ENCODE measurements around the gene MDM1.

GRCh38 chr12:68334132-68334531, 2.0 kb upstream of the MDM1 start:
- TF ChIP-seq CTCF (IDR thresholded peaks at IDR 0.05; ENCODE audit: low read depth, low read length, missing input control) (no peak), GABPA (IDR thresholded peaks at IDR 0.05 in 1 of 2, conservative IDR thresholded peaks at IDR 0.05 in 1 of 2) (no peak), FOXA2 (IDR thresholded peaks at IDR 0.05) (no peak), REST (IDR thresholded peaks at IDR 0.05) (no peak), EGR1 (IDR thresholded peaks at IDR 0.05; ENCODE audit: low read depth in 2 of 2) (no peak), FOXA1 (IDR thresholded peaks at IDR 0.05) (no peak), MAX (IDR thresholded peaks at IDR 0.05) (no peak), JUND (IDR thresholded peaks at IDR 0.05) (no peak), YY1 (IDR thresholded peaks at IDR 0.05) (no peak), ZBTB33 (IDR thresholded peaks at IDR 0.05) (no peak), TAF1 (conservative IDR thresholded peaks at IDR 0.05) (no peak)
